ENCODE data around the gene LNP1.

GRCh38 chr3:100443690-100444089 is 42.4 kb downstream of the LNP1 start:
- TF ChIP-seq CTCF (IDR thresholded peaks at IDR 0.05 in 4 of 5, conservative IDR thresholded peaks at IDR 0.05 in 1 of 5) = no peak
- TF ChIP-seq POLR2A (IDR thresholded peaks at IDR 0.05) = no peak
